ELR (cell line): ENCODE results near the gene SERPINB8.
A peak's percentile ranks its signal among the peaks of the same experiment; 100 is the strongest.
"Not testable (repeated sequence)": the region's sequence is repeated elsewhere in the genome, so short reads cannot be mapped to it uniquely, and the experiment has no call there.

Experiments used
- DNase-seq: peaks from one replicate; pipeline ENCODE4 v3.0.0-alpha.2; 2015; ENCODE audit warnings: low read depth

Gene SERPINB8, protein sequence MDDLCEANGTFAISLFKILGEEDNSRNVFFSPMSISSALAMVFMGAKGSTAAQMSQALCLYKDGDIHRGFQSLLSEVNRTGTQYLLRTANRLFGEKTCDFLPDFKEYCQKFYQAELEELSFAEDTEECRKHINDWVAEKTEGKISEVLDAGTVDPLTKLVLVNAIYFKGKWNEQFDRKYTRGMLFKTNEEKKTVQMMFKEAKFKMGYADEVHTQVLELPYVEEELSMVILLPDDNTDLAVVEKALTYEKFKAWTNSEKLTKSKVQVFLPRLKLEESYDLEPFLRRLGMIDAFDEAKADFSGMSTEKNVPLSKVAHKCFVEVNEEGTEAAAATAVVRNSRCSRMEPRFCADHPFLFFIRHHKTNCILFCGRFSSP

DNA sequence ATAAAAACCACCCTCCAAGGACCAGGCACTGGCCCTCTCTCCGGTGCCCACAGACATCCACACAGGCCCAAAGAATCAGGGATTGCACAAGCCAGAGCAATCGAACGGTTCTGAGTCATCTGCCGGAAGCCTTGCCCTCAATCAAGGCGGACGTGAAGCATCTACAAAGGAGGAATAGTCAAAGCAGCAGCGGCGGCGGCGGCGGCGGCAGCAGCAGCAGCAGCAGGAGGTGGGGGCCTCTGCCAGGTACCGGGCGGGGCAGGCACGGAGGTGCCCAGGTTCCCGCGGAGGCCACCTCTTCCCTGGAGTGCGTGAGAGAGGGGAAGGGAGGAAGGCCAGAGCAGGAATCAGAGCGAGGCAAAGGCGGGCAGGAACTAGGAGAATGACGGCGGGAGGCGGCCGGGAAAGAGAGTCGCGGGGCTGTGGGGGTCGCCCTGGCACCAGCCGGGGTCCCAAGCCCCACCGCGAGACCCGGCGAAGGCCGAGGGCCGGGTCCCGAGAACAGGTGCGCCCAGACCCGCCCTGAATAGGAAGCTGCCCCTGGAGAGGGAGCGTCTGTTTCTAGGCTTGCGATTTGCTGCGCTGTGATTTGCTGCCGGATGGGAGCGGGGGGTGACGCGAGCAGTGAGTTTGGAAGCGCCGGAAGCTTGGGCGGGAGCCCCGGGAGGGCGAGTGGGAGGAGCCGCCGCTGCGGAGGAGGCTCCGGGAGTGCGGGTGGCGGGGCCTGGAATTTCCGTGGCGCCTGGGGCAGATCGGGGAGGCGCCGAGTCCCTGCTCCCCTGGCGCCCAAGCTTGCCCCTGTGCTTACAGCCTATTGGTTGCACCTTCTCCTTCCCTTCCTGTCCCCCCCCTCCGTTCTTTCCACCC, at the start of gene SERPINB8:
TSS of gene SERPINB8 (plus strand) at position 140 of the 867 bp plus-strand sequence. CDS start 8,228 bp downstream, outside the sequence.
- DNase-seq = peak; percentile 97

DNA sequence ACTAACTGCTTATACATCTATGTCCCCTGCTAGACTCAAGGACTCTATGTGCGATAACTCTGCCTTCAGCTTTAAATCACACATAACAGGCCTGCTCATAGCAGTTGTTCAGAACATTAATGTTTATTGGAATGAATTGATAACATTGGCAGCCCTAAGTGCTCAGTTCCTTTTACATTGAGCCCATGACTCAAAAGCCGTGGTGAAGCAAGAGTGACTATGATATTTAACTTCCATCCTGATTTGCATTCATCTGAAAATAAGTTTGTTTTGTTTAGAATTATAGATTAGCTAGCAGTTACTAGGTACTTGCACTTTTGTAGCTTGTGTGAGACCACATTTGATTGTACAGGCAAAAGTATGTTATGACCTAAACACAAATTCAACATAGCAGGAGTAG, 47.8 kb upstream of the SERPINB8 start:
- DNase-seq = no peak

DNA sequence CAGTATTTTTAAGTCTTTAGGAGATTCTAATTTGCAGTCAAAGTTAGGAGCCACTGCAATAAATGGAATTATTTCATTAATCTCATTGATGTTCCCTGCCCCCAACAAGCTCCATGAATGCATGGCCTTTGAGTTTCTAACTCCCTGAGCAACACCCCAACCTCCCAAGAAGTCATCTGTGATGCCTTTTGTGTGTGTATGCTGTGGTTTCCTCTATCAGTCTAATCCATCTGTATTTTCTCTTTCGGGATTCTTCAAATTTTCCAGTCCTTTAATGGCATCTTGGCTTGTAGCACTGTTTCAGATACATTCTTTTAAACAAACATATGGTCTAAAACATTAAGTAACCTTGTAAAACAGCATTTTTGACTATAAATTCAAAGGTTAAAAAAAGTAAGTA, 45.3 kb upstream of the SERPINB8 start:
- peak; percentile 33 for DNase-seq

GRCh38 chr18:63928331-63928730, 41.5 kb upstream of the SERPINB8 start:
- DNase-seq = no peak

- not testable (repeated sequence) for DNase-seq
Measured at GRCh38 chr18:63929369-63929768, 40.5 kb upstream of the SERPINB8 start.

GRCh38 chr18:63930773-63931354, 39.0 kb upstream of the SERPINB8 start:
- no peak for DNase-seq

DNA sequence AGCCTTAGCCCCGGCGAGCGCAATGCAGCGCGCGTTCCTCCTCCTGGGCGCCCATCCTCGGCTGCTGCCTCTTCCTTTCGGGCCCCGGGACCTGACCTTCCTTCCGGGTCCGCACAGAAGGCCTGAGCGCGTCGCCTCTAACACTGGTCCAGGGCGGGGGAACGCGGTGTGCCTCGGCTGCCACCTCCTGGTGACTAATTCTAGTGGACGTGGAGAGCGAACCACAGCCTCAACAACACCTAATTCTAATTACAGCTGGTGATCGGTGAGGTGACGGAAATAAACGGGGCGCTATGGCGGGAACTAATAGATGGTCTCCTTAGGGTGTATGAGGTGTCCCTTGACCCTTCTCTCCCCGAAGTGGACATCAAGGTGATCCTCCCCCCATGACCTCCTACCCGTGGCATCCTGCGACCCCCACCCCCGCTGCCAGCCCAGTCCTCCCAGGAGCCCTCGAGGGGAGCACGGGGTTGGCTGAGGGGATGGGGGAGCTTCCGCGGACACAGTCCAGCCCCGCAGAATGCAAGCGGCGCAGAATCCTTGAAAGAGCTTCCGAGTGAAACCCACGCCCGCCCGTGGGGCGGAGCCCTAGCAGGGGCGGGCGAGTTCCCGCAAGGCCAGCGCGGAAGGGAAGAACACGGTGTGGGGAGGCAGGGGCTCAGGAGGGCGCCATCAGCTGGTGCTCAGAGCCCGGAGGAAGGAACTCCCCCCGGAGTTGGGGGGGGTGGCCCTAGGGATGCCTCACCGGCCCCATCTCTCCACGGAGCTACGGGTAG, 33.5 kb upstream of the SERPINB8 start:
- DNase-seq = peak; percentile 90

DNA sequence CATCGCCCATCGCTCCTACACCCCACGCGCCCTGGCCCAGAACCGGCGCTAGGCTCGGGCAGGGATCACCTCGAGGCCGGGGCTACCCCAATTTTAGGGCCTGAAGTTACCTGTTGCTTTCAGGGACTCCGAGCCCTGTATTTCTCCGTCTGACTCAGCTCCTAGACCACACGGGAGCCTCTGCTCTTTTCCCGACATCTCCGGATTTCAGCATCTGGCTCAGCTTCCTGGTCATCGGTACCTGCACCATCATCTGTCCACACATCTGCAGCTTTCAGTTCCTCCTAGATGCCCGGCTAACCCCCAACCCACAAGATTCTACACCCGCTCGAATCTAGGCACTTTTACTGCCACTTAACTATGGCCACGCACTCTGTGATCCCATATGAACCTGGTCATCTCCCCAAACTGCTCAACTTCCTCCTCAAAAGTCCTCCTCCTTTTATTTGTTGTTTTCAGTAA, 32.9 kb upstream of the SERPINB8 start:
- no peak for DNase-seq

DNA sequence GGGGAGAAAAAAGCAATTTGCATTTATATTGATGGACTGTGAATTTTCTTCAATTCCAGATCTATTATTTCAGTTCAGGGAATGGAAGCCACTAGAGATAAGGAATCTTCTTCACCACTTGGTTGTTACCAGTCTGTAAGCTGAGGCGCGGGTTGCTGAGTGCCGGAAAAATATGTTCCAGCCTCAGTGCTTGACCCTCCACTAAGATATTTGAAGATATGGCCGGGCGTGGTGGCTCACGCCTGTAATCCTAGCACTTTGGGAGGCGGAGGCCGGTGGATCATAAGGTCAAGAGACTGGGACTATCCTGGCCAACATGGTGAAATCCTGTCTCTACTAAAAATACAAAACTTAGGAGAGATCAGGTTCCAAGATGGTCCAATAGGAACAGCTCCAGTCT, 29.9 kb upstream of the SERPINB8 start:
- DNase-seq = no peak

- DNase-seq = not testable (repeated sequence)
Measured at GRCh38 chr18:63940543-63941050, 29.3 kb upstream of the SERPINB8 start.

DNA sequence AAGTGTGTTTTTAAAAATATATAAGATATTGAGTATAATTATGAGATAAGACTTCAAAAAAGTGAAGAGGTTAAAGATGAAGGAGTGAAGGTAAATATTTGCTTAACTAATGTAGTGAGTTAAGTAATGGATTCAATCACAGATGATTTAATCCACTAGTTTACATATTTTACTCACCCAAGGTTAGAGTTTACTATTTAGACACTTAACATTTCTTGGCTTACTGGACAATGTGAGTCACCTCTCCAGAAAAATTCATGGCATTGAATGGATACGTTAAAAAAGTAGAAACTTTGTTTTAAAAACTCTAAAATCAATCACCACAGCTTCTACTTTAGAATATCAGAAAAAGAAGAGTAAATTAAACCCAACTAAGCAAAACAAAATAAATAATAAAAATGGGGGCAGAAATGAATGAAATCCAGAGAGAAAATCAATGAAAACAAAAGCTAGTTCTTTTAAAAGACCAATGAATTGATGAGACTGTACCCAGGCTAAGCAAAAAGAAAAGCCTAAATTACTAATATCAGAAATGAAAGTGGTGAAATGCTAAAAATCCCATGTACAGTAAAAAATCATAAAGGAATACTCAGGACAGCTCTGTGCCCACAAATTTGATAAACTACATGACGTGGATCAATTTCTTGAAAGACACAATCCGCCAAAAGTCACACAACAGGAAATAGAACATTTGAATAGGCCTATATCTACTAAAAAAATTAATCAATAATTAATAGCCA, 22.7 kb upstream of the SERPINB8 start:
- DNase-seq = no peak

DNA sequence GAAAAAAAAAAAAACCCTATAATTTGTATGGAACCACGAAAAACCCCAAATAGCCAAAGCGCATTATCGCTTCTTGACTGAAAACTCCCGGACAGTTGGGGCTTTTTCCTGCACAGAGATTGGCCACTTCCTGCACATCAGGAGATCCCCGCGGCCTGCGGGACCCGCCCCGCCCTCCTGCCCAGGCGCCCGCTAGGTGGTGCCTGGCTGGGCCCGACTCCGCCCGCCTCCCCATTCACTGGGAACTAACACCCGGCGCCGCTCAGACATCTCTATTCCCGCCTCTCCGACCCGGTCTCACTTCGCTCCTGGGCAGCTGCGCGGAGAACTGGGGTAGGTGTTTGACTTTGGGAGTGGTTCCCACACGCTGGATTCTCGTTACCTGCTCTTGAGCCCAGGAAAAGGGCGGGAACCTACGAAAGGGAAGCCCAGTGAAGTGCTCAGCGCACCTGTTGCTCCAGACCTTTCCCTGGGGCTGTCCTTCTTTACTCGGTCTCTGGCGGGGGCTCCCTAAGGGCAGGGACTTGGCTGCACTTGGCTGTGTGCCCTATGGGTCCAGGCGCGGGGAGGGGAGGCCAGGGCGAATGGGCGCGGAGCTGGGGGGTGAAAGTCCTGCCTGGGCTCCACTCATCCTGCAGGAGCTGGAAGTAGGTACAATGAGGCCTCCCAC, 20.7 kb upstream of the SERPINB8 start, which contains the start of gene HMSD:
TSS of gene HMSD (plus strand) at position 234 of the 670 bp plus-strand sequence. CDS start 4,155 bp downstream, outside the sequence.
- DNase-seq = peak; percentile 72

DNA sequence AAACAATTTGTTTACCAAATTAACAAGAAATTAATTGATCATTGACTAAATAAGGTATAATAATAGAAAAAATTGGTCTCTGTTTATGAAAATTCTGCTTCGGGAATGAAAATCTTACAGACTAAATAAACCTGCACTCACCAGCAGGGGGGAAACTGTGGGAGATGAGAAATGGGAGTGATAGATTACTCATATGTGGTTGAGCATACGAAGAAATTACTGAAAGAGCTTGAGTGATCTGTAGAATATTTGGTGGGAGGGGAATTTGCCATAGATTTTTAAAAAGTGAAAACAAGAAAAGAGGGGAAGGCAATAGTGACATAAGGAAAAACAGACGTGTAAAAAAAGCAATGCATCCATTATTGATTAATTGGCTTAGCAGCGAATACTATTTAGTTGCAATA, 18.6 kb upstream of the SERPINB8 start:
- DNase-seq = peak; percentile 85

- no peak for DNase-seq
Measured at GRCh38 chr18:63953811-63954210, 16.1 kb upstream of the SERPINB8 start.

DNA sequence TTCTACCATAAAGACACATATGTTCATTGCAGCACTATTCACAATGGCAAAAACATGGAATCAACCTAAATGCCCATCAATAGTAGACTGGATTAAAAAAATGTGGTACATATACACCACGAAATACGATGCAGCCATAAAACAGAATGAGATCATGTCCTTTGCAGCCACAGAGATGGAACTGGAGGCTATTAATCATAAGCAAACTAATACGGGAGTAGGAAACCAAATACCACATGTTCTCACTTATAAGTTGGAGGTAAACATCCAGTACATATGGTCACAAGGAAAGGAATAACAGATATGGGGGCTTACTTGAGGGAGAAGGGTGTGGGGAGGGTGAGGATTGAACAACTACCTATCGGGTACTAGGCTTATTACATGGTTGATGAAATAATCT, 13.1 kb upstream of the SERPINB8 start:
- peak; percentile 80 for DNase-seq

DNA sequence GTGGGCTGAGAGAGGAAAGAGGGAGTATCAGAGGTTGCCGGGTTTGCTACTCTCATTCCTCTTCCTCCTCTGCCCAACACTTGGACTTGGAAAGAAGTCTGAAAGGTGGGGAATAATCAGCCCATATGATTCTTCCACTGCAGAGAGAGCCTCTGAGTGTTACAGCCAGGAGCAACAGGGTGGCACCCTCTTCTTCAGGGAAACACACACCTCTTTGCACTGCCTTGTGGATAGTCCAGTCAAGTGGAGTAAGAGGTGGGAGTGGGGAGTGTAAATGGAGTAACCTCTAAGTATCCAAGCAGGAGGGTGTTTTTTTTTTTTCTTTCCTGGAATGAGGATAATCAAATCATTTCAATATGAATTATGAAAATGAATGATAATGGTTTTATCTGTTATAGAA, 9.0 kb upstream of the SERPINB8 start:
- no peak for DNase-seq

- peak; percentile 58 for DNase-seq
Measured at GRCh38 chr18:63961435-63961980, 8.4 kb upstream of the SERPINB8 start.

DNA sequence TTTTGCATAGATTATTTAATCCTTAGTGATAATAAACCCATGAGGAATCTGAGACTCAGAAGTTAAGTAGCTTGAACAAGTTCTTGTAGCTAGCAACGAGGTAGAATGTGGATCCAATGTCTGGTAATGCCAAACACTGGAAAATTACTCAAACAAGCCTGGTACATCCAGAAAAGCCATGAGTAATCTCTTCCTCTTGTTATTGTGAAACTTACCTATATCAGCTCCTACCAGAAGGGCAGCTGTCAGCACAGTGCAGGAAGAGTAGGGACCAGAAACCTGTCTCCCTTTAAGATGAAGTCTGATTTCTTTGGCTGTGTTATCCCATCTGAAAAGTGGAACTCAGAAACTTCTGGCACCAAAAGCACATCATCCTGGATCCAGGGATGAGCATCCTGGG, 7.7 kb upstream of the SERPINB8 start:
- peak; percentile 39 for DNase-seq

DNA sequence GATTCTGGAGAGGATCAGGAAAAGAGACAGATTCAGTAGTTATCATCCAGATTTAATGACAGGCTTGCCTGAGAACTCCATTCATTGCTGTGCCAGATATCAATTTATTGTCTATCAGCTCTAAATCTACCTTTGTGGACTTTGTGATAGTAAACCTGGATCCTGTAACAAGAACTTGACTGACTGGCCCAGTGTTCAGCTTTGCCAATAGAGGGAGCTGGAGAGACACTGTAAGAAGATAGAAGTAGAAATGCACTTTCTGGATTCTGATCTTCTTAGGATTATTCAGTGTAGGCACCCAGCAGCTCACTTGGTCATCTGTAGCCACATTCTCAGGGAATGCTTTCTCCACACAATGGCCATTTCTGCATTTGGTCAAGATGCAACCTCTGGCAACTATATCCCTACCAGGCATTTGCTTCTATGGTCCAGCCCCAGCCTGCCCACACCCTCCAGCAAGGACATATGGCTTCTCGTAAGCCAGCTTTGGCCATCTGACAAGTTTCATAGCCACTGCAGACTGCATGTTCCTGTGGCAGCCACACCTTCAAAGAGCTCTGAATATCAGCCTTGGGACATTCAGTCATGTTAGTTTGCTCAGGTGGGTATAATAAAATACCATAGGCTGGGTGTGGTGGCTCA, 6.1 kb upstream of the SERPINB8 start:
- DNase-seq = peak; percentile 83
